Epithelial cell of esophagus (primary cell): ENCODE data around the gene PARN.
"Not testable (repeated sequence)": the region's sequence is repeated elsewhere in the genome, so short reads cannot be mapped to it uniquely, and the experiment has no call there.

Experiments used
- DNase-seq: peaks from one replicate; pipeline ENCODE4 v3.0.0; 2010; ENCODE audit warnings: low read depth
- H3K4me3 ChIP-seq: 2 replicates; pipeline ENCODE4 v1.5.1; 2011; ENCODE audit warnings: mild to moderate bottlenecking, low read length, control low read depth
- CTCF ChIP-seq: IDR thresholded peaks from 2 replicates; pipeline ENCODE4 v1.5.1; 2011; ENCODE audit warnings: low read depth, mild to moderate bottlenecking, low read length, control low read depth, inconsistent platforms; ENCODE audit not compliant: insufficient read depth; ENCODE audit errors: missing control alignments

The PARN gene

GRCh38 chr16:14585287-14585686, 44.8 kb downstream of the PARN start:
- H3K4me3 ChIP-seq: no peak overlapping the region
- no peak for TF ChIP-seq CTCF
- DNase-seq: no peak

GRCh38 chr16:14580926-14581325, 49.1 kb downstream of the PARN start:
- not testable (repeated sequence) for H3K4me3 ChIP-seq
- peak; percentile 65 for DNase-seq

- H3K4me3 ChIP-seq: no peak overlapping the region
- TF ChIP-seq CTCF: no peak
- no peak for DNase-seq
Measured at GRCh38 chr16:14579266-14579665, 50.8 kb downstream of the PARN start.

- TF ChIP-seq CTCF: no peak
- no peak overlapping the region for H3K4me3 ChIP-seq
- no peak for DNase-seq
Measured at GRCh38 chr16:14576532-14576931, 53.5 kb downstream of the PARN start.

GRCh38 chr16:14576069-14576468, 54.0 kb downstream of the PARN start:
- no peak for DNase-seq
- TF ChIP-seq CTCF: no peak
- no peak overlapping the region for H3K4me3 ChIP-seq

GRCh38 chr16:14574698-14575415, 55.2 kb downstream of the PARN start:
- not testable (repeated sequence) for DNase-seq, H3K4me3 ChIP-seq

- no peak for TF ChIP-seq CTCF
- no peak for DNase-seq
- H3K4me3 ChIP-seq: no peak overlapping the region
Measured at GRCh38 chr16:14572535-14572934, 57.5 kb downstream of the PARN start.

- no peak for TF ChIP-seq CTCF
- no peak for DNase-seq
- no peak overlapping the region for H3K4me3 ChIP-seq
Measured at GRCh38 chr16:14569213-14569612, 60.8 kb downstream of the PARN start.
